Measurements from ENCODE around the gene HS6ST1.

DNA sequence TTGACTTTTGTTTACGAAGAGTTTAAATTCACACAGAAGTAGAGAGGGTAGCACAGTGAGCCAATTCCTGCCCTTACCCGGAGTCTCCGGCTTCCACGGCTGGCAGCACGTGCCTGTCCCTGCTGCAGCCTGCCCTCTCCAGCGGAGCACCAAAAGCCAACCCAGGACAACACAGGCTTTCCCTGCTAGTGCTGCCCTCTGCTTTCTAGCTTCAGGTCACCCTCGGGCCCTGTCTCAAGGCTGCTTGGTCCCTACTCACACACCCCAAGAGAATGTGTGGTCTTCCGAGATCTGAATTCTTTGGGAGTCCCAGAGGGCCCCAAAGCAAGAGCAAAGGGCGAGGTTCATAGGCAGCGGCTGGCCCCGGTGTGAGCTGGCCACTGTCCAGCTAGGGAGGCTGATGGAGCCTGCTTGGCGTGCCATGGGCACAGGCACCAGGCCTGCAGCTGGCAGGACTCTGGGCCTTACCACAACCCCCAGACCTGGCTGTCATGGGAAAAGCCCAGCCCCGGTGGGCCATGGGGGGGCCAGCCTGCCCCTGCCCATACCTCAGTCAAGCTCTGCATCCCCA is 7.0 kb upstream of the HS6ST1 start:
- TF ChIP-seq POLR2AphosphoS5 (IDR thresholded peaks at IDR 0.05; ENCODE audit: low read depth, low read length) (no peak), POLR2A (IDR thresholded peaks at IDR 0.05; ENCODE audit: low read depth, low read length) (no peak), PAX5 (IDR thresholded peaks at IDR 0.05; ENCODE audit: insufficient read depth, low read length, severe bottlenecking) (no peak), TAF1 (IDR thresholded peaks at IDR 0.05; ENCODE audit: low read depth, low read length) (no peak)

Data from GM12891 (cell line).